Cardiac septum (tissue), 1 donor: ENCODE results near the gene RPS2. TPM values are rescaled to one million over a fixed set of nuclear protein-coding genes. Genes with fewer than 3 reads are reported as not detected.

ENCODE experiments used
- DNase-seq: peaks from one replicate; pipeline ENCODE4 v3.0.0-alpha.2; 2020; ENCODE audit warnings: low spot score
- intact Hi-C: fragments of 100-400 bp; cut with DNase I; formaldehyde crosslinking; loops from one replicate; pipeline ENCODE4 v1.14.0; 2022
- total RNA-seq: library from RNA; stranded (reverse); fragmentation: NEBNext Ultra II Directional; extraction: Animal tissue kit (Norgen Biotek cat#: 25700); gene quantifications from one replicate; pipeline ENCODE4 v1.2.1, GENCODE V29; 2021
- donor health status: DM: no; HTN: no; CAD: no.

Gene RPS2
- total RNA-seq, 1 donor from 2014 or later, result 702 TPM

GRCh38 chr16:2001035-2001434, 36.4 kb upstream of the RPS2 start:
- no peak for DNase-seq
- intact Hi-C loops, result no loop called here

- intact Hi-C loops, result no loop called here
- DNase-seq, result no peak
Measured at GRCh38 chr16:1999866-2000514, 35.4 kb upstream of the RPS2 start.

DNA sequence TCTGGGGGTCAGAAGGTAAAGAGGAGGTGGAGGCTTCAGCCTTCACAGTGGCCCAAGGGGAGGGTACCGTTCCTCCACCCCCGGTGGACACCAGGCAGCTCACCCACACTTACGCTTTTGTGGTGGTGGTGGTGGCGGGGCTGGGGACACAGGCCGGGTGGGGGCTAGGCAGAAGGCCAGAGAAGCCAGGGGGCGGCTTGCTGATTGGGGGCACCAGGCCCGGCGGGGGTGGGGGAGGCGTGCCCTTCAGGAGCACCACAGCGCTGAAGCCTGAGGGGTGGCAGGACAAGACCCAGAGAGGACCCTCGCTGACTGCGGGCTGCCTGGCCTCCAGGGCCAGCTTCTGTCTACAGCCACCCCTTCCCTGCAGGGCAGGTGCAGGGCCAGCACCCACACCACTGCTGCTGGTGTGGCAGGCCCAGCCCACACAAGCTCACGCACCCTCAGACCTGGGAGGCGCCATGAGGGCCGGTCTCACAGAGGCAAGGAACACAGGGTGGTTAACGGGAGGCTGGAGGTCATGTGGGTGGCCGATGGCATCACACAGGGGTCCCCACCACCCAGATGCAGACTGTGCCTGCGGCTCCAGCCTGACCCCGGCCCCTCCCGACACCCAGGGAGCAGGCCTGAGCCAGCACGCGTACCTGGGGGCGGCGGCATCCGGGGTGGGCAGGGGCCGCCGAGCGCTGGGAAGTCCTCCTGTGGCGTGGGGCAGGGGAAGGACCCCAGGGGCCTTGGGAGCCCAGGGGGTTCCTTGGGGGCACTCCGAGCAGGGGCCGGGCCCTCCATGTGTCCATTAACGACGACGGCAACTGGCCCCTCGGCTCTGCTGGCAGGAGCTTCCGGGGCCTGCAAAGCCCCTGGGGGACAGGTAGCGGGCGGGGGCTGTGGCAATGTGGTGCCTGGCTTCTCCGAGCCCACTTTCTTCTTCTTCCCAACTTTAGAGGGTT, 34.5 kb upstream of the RPS2 start:
- no peak for DNase-seq

GRCh38 chr16:1998360-1998835, 33.8 kb upstream of the RPS2 start:
- intact Hi-C loops, result no loop called here
- no peak for DNase-seq

More for the DNA sequence above, 34.5 kb upstream of the RPS2 start:
- intact Hi-C loops, result no loop called here

DNA sequence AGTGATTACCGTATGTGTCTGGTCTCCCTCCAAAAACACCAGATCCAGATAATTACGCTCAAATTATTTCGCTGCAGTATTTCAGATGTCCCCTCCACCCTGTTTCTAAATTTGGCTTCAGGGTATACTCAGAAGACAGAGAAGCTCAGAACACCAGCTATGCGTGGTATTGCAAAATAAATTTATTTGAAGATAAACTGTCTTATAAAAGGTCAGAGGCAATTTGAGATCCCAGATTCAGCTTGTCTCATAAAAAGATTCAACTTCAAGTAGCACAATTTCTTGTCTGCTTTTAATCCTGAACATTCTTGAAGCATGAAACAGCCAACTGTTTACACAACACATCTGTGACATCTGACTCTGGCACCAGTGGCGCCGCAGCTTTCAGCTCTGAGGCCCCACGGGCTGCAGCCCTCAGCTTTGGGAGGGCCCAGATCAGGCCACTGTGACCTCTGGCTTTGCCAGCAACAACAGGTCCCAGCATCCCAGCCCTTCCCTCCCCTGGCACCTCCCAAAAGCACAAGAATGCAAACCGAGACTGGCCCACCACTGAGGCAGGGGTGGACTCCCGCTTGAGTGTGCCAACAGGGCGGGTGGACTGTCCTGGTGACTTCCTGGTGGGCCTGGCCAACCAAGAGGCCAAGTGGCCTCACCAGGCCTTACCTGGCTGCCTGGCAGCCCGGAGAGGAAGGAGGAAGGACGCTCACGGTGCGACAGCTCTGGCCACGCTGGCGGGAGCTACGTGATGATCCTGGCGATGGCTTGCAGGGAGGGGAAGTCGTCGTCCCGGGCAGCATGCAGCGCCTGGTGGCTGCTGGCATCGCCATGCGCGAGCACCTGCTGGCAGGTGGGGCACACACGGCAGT, 33.1 kb upstream of the RPS2 start:
- intact Hi-C loops, result no loop called here
- no peak for DNase-seq

DNA sequence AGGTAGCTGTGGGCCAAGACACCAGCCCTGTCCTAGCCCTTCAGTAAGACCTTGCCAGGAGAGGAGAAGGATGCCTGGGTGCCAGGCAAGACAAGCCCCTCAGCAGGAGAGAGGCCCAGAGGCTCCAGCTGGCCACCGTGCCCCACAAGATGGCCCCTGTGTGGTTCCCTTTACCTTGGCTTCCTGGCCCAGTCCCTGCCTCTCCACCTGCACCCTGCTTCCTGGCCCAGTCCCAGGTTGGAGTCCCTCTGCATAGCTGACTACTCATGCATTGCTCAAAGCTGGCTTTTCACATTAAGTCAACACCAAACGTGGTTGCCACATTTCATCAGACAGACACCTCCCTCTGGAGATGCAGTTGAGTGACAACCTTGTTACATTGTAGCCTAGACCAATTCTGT, 29.1 kb upstream of the RPS2 start:
- intact Hi-C loops, result no loop called here
- no peak for DNase-seq

GRCh38 chr16:1992704-1993317, 28.2 kb upstream of the RPS2 start:
- DNase-seq, result no peak
- intact Hi-C loops, result no loop called here

GRCh38 chr16:1991948-1992703, 27.5 kb upstream of the RPS2 start:
- DNase-seq, result peak; percentile 99
- intact Hi-C loops, result no loop called here

- DNase-seq, result no peak
- intact Hi-C loops, result no loop called here
Measured at GRCh38 chr16:1991588-1991947, 26.9 kb upstream of the RPS2 start.

- DNase-seq, result no peak
- intact Hi-C loops, result no loop called here
Measured at GRCh38 chr16:1991135-1991551, 26.5 kb upstream of the RPS2 start.

GRCh38 chr16:1990351-1991134, 25.9 kb upstream of the RPS2 start:
- DNase-seq, result no peak
- intact Hi-C loops, result no loop called here

DNA sequence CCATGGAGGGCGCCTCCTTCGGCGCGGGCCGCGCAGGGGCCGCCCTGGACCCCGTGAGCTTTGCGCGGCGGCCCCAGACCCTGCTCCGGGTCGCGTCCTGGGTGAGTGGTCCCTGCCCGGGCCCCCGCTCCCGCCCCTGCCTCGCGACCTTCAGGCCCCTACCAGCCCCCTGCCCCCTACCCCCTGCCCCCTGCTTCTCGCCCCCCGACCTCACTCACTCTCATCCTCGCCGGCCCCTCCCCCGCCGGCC, 25.4 kb upstream of the RPS2 start:
- DNase-seq, result no peak
- intact Hi-C loops, result no loop called here

DNA sequence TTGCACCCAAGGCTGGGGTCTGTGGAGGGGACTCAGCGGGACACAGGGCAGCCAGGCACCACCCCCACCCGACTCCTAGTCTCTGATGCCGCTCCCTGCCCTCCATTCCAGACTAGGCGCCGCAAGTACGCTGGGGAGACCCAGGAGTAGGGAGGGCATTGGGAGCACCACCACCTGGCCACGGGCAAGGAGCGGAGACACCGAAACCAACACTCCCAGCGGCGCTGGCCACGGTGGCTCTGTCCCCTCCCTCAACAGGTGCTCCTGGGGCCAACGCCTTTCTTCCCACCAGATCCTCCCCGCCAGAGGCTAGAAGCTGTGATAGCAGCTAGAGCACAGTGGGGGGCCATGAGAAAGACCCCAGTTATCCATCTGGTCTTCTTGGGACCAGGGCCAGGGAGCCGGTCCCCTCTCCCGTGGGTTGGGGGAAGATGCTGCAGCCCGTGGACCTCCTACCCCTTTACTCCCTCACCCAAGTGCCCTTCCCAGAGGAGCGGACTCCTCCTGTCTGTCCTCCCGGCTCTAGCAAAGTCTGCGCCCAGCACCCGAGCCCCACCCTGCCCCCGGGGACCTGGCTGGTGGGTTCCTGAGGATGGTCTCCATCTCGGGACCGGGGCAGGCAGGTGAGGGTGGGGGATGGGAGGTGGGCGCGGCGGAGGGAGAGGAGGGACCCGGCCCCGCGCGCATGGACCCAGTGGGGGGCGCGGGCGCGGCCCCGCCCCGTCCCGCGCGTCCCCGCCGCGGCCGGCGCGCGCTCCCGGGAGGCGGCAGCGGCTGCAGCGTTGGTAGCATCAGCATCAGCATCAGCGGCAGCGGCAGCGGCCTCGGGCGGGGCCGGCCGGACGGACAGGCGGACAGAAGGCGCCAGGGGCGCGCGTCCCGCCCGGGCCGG, 24.8 kb upstream of the RPS2 start, which contains the start of gene SYNGR3:
SYNGR3 (plus strand) TSS at position 762 of the 892 bp plus-strand sequence. CDS start 133 bp downstream, outside the sequence.
- no peak for DNase-seq
- intact Hi-C loops, result no loop called here

- DNase-seq, result no peak
- intact Hi-C loops, result no loop called here
Measured at GRCh38 chr16:1987198-1987597, 22.6 kb upstream of the RPS2 start.

- intact Hi-C loops, result no loop called here
- DNase-seq, result no peak
Measured at GRCh38 chr16:1985466-1986150, 21.0 kb upstream of the RPS2 start.

DNA sequence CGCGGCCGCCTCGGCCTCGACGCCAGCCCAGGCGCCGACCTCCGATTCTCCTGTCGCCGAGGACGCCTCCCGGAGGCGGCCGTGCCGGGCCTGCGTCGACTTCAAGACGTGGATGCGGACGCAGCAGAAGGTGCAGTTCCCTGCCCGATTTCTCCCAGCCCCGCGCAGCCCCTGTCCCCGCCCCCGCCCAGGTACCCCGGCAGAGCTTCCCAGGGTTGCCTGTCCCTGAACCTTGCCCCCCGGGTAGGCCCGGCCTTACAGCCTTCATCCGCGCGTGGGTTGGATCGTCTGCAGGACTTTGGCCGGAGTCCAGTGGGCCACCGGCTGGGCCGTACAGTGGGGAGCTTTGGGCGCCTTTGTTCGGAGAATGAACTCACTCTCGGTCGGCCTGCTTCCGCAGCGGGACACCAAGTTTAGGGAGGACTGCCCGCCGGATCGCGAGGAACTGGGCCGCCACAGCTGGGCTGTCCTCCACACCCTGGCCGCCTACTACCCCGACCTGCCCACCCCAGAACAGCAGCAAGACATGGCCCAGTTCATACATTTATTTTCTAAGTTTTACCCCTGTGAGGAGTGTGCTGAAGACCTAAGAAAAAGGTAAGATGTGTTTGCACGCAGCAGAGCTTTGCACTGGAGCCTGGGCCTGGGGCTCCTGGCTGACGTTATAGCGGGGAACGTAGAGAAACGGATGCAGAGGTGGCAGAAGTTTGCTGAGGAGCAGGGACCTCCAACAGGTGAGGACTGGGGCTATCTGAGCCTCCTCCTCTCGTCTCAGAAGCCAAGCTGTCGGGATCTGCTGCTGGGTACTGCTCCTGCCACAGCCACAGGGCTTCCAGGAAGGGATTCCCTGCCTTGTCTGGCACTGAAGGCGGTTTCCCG, 20.0 kb upstream of the RPS2 start:
- intact Hi-C loops, result no loop called here
- no peak for DNase-seq
